CD4-positive, alpha-beta T cell treated with Interferon gamma for 1 hour (primary cell): ENCODE data around the gene ELMO1.

Experiments used
- DNase-seq: peaks from one replicate; pipeline ENCODE4 v3.0.0-alpha.2; 2020

The ELMO1 gene

DNA sequence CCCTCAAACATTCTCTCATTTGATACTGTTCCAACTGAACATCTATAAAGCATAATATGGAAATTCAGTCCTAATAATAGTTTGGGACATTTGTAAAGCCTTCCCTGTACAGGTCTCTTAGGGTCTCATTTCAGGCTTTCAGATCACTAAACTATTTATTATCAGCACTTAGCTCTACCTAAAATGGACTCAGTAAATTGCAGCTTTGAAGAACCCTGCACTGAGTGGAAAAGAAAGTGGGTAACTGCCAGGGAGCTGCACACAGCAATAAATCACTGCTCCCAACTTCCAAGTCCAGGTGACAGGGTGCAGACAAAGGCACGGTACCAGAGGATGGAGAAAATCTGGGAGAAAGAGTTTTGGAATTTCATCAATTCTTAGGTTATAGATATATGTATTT lies 559.5 kb downstream of the ELMO1 start:
- no peak for DNase-seq

- no peak for DNase-seq
Observed at GRCh38 chr7:36887969-36888368, 560.7 kb downstream of the ELMO1 start.

DNA sequence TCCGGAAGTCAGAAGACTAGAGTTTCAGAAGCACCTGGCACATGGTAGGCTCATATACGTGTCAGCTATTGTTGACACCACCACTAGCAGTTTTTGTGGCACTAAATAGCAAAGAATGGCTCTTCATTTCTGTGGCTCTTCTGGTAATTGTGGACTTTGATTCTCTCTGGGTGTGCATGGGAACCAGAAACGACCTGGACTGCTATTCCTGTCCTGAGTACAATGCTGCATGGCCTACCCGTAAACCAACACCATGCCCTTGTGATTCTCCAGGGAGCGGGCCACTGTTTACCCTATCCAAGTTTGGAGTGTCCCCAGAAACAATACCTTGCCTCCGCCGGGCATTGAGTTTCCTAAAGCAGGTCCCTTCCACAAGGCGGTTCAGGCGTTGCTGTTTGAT lies 561.4 kb downstream of the ELMO1 start:
- no peak for DNase-seq

DNA sequence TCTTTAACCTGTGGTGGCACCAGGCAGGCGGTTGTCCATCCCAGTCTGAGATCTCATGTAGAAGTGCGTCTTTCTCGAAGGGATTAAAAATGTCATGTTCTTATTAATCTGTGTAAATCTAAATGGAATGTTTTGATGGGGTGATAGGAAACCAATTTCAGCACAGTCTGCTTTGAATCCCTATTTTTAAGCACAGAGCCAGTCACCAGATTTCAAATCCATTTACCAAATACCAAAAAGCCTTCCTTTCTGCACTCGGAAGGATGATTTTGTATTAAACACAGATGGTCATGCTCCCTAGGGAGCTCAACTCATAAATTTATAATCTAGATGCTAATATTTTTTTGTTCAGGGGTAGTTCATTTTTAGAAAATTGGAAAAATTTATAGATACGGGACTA lies 563.8 kb downstream of the ELMO1 start:
- DNase-seq = no peak

DNA sequence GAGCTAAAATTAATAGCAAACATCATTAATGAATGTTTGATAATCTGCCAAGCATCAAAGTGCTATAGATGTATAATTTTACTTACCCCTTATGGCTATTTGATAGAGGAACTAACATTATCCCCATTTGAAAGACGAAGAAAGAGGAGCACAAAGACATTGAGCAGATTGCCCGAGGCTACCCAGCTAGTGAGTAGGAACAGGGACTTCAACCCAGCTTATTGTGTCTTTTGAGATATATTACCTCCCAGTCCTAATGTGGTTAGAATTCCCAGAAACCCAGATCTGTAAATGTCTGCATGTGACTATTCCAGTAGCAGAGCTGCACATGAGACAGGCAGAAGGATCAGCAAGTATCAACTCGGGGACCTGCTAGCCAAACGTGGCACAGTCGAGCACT lies 564.3 kb downstream of the ELMO1 start:
- DNase-seq = no peak

- no peak for DNase-seq
Observed at GRCh38 chr7:36881233-36881874, 567.3 kb downstream of the ELMO1 start.

DNA sequence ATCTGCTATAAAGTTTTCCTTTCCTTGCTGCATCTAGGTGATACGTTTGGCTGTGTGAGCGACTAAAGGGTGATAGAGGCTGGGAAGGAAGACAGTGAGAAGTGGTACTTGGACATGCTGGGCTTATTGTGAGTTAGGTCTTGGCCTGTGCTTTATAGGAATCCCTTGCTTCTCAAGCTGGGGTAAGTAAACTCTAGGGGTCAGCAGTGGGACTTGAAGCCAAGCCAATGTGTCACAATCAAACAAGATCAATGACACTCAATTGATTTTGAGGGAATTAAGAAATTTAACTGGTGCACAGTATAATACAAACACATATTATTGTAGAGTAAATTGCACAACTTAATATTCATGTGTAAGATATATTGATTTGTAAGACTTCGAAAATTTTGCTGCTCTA lies 568.6 kb downstream of the ELMO1 start:
- no peak for DNase-seq

GRCh38 chr7:36879021-36879420 lies 569.6 kb downstream of the ELMO1 start:
- DNase-seq = no peak

DNA sequence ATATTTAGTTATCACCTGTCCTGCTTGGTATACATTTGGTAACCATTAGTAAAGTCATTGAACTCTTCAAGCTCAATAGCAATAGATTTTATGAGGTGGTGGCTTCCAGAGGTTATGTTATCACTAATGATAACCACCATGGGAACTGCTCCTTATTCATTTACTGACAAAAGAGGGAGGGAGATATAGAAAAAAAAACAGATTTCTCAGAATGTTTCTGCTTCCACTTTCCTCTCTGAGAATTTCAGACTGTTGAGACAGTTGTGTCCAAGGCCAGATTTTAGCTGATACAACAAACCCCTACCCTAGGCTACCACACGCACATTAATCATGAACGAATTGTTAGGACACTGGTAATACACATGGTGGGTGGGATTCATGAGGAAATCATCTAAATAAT lies 570.4 kb downstream of the ELMO1 start:
- no peak for DNase-seq

DNA sequence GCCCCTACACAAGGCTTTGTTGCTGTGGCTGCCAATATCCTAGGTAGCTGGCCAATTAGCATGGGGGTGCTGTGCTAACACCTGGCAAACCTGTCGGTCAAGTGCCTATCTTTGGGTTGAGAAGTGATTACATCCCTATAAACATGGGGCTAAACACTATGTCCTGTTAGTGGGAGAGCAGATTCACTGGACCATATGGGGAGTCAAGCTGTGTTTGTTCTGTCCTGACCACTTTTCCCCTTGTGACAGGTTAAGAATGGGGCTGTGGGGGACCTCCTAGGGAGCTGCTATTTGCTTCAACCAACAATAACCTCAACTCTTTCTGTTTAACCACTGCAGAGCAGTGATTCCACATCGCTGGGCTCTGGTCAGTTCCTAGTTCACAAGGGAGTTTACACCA lies 572.9 kb downstream of the ELMO1 start:
- no peak for DNase-seq

DNA sequence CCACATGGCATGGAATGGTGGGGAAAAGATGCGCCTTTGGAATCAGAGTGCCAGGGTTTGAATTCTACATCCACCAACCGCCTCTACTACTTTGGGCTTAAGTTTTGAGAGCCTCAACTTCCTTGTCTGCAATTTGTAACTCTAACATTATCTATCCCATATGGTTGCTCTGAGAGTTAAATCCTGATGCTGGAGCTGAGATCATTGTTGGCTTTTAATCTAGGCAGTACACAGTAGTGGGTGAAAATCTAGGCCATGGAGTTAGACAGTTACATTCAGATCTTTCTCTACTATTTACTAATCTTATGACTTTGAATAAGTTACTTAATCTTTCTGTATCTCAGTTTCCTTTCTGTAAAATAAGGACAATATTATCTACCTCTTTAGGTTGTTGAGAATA lies 574.6 kb downstream of the ELMO1 start:
- DNase-seq = no peak

DNA sequence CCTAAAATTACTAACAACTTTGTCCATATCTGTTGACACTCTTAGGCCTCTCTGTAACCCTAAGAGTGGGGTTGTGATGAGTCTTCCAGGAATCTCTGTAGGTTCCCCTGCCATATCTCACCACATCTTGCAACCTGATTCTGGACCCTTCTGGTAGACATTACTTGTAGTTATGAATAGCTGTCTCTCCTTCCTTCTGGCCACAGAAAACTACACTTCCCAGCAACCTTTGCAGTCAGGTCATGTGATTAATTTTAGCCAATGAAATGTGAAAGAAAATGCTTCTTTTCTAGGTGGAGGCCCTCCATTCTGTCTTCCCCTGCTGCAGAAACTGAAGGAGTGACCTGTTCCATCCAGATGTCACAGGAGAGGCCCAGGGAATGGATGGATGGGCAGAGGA lies 576.8 kb downstream of the ELMO1 start:
- DNase-seq = no peak

DNA sequence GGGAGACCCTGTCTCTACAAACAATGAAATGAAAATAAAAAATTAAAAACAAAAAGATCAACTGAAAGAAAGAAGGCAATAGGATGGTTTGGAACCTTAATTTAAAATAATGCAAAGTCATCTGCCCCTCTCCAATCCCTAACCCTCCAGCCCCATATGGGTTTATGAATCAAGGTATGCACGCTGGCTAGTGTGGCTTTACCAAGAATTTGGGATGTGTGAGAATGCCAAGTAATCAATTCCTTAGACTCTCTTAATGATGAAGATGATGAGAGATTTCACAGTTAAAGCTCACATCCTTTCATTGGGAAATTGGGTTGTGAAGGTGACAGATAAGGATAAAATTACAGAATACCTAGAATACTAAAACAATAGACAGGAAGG lies 577.3 kb downstream of the ELMO1 start:
- DNase-seq = no peak

GRCh38 chr7:36870625-36871354 lies 577.9 kb downstream of the ELMO1 start:
- no peak for DNase-seq

- no peak for DNase-seq
Observed at GRCh38 chr7:36868727-36869411, 579.8 kb downstream of the ELMO1 start.

DNA sequence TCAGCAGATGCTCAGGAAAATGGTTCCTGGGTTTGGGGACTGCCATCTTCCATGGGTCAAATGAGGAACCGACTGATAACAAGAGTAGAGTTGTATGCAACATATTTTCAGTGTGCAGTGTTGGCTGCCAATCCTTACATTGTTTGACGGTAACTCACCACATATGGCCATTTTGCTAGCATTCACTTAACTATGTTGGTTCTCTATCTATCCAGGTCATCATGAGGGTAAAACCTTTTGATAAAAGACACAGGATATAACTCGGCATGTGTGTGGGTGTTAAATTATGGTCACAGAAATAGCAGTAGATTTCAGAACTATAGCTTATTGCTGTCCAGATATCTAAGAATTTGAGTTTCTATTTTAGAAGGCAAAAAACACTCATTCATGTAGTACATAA lies 583.6 kb downstream of the ELMO1 start:
- no peak for DNase-seq

- DNase-seq = peak; percentile 35
Observed at GRCh38 chr7:36863901-36864701, 584.6 kb downstream of the ELMO1 start.

DNA sequence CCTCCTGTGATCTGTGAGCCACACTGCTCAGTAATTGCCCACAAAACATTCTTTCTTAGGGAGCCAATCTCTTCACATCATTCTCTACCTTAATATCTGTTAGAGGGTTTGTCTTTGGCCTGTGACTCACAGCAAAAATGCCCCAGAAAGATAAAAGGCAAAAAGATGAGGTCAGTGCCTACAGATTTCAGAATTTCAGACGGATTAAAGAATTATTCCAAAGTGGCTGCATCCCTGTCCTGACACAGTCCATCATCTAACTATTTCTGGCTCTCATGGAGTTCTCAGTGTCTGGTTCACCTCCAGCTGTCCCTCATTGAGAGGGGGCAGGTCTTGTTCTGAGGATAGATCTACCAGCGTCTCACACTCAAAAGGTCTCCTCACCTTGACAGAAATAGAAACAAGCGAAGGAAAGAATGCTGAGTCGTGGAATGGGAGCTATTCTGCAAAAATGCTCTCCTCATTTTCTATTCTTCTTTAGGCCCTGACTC lies 585.8 kb downstream of the ELMO1 start:
- DNase-seq = no peak

DNA sequence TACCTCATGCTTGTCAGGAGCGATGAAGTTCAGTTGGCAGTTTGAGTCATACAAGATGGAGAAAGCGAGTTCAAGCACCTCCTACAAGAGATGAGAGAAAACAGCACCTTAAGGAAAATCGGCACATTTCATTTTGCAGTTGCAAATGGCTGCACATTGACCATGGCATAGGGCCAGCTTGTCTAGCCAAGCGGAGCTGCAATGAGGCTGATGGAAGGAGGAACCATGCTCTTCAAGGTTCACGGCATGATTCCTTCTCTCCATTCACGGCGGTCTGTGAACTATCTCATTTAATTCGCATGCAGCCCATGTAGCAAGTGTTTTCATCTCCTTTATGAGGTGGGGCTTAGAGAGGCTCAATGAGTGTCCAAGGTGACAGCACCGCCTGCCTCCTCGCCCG lies 587.0 kb downstream of the ELMO1 start:
- DNase-seq = no peak

- no peak for DNase-seq
Observed at GRCh38 chr7:36860681-36861080, 588.0 kb downstream of the ELMO1 start.

DNA sequence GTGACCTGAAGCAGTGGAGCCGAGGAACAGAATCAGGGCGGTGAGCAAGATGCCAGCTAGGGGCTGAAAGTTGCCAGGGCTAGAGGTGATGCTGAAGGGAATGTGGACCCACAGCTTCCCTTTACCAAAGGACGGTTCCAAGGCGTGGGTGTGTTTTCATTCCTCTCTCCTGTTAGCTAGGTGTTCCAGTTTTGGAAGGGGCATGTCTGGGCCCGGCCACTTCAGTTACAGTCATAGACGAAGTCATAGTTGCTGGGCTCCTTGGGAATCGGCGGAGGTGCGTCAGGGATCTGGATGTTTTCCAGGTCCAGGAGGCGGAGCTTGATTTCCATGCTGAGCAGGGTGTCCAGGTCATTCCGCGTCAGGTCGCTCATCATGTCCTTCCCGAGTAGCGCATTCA lies 593.3 kb downstream of the ELMO1 start:
- no peak for DNase-seq

DNA sequence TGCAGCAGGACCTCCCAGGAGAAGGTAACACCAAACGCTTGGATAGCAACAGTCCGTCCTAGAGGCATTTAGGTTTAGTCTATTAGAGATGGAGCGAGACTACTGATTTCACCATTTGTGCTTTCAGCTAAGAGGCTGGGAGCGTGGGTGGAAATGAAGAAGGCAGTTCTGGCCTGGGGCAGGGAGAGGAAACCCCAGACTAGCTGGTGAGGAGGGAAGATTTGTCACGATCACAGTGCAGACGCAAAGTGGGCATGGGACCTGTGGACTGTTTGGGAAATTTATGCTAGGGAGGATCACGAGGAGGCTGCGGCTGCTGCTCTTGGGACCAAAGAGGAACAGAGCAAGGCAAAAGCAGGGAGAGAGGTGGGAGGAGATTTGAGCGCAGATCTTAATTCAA lies 594.0 kb downstream of the ELMO1 start:
- no peak for DNase-seq

DNA sequence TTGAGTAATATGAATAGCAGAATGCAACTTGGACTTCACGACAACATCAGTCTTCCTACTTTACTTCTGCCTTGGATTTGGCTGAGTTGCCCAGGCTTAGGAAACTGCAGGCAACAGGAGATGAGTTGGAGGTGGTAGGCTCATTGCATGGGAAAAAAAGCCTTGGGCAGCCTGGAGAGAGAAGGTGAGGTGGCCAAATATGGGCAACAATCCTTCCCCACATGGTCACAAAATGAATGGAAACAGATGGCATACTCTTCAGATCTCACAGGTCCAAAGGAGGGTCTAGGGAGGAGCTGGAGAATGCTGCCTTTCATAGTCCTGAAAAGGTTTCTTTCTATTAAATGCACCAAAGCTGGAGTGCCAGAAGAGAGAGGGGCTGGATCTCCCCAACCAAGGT lies 595.7 kb downstream of the ELMO1 start:
- DNase-seq = no peak
